SKM-1 (cell line): ENCODE results near the gene KLK1.

ENCODE experiments used
- DNase-seq: peaks from one replicate; lab custom pipeline; 2025; ENCODE audit not compliant: unreplicated experiment; lab: John Stamatoyannopoulos, UW

KLK1 gene

DNA sequence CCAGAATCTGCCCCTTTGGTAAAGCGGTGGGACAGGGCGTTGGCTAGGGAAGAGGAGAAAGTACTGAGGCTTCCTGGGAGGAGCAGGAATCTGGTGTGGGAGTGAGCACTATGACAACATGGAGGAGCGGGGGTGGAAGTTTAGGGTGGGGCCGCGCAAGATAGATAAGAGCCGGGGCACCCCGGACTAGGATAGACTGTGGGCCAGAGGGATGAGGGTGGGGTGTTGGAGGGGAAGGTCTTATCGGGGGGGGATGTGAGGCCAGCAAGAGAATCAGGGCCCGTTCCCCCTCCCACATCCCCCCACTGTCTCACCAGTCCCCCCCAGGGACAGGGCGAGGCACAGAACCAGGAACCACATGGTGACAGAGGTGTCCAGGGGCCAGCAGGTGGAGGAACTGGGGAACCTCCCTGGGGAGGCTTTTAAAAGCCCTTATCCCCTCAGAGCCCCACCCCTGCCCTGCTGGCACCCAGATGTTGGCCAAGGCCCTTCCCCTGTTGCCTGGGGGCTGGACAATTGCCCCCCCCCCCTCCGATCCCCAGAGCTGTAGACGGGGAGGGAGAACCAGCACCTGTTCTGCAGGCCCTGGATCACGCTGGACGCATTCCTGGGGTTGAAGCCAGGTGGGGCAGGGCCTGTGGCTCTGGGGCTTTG is at the start of gene KLK1:
Gene KLK1, minus strand, starts transcription at position 399 of the 654 bp plus-strand sequence. Its CDS starts 39 bp downstream, at position 360.
- no peak for DNase-seq

DNA sequence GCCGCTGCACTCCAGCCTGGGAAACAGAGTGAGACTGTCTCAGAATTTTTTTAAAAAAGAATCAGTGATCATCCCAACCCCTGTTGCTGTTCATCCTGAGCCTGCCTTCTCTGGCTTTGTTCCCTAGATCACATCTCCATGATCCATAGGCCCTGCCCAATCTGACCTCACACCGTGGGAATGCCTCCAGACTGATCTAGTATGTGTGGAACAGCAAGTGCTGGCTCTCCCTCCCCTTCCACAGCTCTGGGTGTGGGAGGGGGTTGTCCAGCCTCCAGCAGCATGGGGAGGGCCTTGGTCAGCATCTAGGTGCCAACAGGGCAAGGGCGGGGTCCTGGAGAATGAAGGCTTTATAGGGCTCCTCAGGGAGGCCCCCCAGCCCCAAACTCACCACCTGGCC is 49.5 kb upstream of the KLK1 start, which contains the start of gene KLK2:
Gene KLK2, plus strand, starts transcription at position 384 of the 400 bp plus-strand sequence. CDS start 35 bp downstream, outside the sequence.
- DNase-seq, result no peak

DNA sequence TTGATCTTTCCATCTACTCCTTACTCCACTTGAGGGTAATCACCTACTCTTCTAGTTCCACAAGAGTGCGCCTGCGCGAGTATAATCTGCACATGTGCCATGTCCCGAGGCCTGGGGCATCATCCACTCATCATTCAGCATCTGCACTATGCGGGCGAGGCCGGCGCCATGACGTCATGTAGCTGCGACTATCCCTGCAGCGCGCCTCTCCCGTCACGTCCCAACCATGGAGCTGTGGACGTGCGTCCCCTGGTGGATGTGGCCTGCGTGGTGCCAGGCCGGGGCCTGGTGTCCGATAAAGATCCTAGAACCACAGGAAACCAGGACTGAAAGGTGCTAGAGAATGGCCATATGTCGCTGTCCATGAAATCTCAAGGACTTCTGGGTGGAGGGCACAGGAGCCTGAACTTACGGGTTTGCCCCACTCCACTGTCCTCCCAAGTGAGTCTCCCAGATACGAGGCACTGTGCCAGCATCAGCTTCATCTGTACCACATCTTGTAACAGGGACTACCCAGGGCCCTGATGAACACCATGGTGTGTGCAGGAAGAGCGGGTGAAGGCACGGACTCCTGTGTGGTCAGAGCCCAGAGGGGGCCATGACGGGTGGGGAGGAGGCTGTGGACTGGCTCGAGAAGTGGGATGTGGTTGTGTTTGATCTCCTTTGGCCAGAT is 47.0 kb upstream of the KLK1 start:
- DNase-seq, result no peak

DNA sequence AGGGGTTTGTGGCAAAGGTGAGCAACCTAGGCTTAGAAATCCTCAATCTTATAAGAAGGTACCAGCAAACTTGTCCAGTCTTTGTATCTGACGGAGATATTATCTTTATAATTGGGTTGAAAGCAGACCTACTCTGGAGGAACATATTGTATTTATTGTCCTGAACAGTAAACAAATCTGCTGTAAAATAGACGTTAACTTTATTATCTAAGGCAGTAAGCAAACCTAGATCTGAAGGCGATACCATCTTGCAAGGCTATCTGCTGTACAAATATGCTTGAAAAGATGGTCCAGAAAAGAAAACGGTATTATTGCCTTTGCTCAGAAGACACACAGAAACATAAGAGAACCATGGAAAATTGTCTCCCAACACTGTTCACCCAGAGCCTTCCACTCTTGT is 45.9 kb upstream of the KLK1 start:
- DNase-seq, result no peak

DNA sequence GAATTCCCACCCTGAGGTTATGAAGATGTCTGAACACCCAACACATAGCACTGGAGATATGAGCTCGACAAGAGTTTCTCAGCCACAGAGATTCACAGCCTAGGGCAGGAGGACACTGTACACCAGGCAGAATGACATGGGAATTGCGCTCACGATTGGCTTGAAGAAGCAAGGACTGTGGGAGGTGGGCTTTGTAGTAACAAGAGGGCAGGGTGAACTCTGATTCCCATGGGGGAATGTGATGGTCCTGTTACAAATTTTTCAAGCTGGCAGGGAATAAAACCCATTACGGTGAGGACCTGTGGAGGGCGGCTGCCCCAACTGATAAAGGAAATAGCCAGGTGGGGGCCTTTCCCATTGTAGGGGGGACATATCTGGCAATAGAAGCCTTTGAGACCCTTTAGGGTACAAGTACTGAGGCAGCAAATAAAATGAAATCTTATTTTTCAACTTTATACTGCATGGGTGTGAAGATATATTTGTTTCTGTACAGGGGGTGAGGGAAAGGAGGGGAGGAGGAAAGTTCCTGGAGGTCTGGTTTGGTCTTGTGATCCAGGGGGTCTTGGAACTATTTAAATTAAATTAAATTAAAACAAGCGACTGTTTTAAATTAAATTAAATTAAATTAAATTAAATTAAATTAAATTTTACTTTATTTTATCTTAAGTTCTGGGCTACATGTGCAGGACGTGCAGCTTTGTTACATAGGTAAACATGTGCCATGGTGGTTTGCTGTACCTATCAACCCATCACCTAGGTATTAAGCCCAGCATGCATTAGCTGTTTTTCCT is 38.1 kb upstream of the KLK1 start:
- DNase-seq, result no peak

DNA sequence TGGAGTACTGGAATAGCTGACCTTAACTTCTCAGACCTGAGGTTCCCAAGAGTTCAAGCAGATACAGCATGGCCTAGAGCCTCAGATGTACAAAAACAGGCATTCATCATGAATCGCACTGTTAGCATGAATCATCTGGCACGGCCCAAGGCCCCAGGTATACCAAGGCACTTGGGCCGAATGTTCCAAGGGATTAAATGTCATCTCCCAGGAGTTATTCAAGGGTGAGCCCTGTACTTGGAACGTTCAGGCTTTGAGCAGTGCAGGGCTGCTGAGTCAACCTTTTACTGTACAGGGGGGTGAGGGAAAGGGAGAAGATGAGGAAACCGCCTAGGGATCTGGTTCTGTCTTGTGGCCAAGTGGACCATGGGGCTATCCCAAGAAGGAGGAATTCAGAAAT is 37.4 kb upstream of the KLK1 start:
- no peak for DNase-seq

DNA sequence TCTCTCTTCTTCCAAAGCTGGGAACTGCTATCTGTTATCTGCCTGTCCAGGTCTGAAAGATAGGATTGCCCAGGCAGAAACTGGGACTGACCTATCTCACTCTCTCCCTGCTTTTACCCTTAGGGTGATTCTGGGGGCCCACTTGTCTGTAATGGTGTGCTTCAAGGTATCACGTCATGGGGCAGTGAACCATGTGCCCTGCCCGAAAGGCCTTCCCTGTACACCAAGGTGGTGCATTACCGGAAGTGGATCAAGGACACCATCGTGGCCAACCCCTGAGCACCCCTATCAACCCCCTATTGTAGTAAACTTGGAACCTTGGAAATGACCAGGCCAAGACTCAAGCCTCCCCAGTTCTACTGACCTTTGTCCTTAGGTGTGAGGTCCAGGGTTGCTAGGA is 36.3 kb upstream of the KLK1 start:
- no peak for DNase-seq

DNA sequence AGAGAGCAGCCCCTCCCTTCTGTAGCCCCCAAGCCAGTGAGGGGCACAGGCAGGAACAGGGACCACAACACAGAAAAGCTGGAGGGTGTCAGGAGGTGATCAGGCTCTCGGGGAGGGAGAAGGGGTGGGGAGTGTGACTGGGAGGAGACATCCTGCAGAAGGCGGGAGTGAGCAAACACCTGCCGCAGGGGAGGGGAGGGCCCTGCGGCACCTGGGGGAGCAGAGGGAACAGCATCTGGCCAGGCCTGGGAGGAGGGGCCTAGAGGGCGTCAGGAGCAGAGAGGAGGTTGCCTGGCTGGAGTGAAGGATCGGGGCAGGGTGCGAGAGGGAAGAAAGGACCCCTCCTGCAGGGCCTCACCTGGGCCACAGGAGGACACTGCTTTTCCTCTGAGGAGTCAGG is 35.3 kb upstream of the KLK1 start:
- DNase-seq, result no peak

DNA sequence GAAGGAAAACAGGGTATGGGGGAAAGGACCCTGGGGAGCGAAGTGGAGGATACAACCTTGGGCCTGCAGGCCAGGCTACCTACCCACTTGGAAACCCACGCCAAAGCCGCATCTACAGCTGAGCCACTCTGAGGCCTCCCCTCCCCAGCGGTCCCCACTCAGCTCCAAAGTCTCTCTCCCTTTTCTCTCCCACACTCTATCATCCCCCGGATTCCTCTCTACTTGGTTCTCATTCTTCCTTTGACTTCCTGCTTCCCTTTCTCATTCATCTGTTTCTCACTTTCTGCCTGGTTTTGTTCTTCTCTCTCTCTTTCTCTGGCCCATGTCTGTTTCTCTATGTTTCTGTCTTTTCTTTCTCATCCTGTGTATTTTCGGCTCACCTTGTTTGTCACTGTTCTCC is 33.8 kb upstream of the KLK1 start:
- DNase-seq, result no peak

DNA sequence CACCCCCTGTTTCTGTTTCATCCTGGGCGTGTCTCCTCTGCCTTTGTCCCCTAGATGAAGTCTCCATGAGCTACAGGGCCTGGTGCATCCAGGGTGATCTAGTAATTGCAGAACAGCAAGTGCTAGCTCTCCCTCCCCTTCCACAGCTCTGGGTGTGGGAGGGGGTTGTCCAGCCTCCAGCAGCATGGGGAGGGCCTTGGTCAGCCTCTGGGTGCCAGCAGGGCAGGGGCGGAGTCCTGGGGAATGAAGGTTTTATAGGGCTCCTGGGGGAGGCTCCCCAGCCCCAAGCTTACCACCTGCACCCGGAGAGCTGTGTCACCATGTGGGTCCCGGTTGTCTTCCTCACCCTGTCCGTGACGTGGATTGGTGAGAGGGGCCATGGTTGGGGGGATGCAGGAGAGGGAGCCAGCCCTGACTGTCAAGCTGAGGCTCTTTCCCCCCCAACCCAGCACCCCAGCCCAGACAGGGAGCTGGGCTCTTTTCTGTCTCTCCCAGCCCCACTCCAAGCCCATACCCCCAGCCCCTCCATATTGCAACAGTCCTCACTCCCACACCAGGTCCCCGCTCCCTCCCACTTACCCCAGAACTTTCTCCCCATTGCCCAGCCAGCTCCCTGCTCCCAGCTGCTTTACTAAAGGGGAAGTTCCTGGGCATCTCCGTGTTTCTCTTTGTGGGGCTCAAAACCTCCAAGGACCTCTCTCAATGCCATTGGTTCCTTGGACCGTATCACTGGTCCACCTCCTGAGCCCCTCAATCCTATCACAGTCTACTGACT is 31.2 kb upstream of the KLK1 start, which contains the start of gene KLK3:
Gene KLK3, plus strand, starts transcription at position 280 of the 775 bp plus-strand sequence. Its CDS starts 41 bp downstream, at position 321.
- no peak for DNase-seq

DNA sequence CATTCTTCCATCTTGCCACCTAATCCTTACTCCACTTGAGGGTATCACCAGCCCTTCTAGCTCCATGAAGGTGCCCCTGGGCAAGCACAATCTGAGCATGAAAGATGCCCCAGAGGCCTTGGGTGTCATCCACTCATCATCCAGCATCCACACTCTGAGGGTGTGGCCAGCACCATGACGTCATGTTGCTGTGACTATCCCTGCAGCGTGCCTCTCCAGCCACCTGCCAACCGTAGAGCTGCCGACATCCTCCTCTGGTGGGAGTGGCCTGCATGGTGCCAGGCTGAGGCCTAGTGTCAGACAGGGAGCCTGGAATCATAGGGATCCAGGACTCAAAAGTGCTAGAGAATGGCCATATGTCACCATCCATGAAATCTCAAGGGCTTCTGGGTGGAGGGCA is 28.0 kb upstream of the KLK1 start:
- DNase-seq, result no peak

DNA sequence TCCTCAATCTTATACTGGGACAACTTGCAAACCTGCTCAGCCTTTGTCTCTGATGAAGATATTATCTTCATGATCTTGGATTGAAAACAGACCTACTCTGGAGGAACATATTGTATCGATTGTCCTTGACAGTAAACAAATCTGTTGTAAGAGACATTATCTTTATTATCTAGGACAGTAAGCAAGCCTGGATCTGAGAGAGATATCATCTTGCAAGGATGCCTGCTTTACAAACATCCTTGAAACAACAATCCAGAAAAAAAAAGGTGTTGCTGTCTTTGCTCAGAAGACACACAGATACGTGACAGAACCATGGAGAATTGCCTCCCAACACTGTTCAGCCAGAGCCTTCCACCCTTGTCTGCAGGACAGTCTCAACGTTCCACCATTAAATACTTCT is 27.2 kb upstream of the KLK1 start:
- no peak for DNase-seq

DNA sequence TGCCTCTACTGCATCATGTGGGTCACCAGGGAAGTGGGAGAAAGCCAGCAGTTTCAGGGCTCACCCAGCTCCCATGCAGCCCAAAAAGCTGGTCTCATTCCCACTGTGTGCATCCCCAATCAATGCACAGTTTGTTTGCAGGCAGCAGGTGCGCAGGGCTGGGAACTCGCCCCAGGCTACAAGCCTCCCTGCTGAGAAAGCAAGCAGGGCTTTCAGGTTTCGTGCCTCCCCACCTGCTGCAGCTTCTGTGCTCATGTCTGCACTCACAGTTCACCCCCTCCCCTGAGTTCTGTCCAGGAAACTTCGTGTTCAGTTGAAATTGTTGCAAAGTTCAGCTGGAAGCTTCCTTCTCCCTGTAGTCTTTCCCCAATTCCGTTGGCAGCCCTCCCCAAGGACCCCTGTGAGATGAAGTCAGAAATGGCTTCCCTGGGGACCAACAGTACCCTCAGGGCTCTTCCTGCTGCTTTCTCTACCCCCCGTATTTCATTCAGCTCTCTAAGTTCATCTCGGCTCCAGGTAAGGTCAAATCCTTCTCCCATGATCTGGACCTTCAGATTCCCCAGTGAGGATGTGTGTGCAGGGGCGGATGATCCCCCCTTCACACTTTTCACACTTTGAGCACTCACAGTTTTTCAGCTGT is 20.8 kb upstream of the KLK1 start:
- DNase-seq, result no peak

DNA sequence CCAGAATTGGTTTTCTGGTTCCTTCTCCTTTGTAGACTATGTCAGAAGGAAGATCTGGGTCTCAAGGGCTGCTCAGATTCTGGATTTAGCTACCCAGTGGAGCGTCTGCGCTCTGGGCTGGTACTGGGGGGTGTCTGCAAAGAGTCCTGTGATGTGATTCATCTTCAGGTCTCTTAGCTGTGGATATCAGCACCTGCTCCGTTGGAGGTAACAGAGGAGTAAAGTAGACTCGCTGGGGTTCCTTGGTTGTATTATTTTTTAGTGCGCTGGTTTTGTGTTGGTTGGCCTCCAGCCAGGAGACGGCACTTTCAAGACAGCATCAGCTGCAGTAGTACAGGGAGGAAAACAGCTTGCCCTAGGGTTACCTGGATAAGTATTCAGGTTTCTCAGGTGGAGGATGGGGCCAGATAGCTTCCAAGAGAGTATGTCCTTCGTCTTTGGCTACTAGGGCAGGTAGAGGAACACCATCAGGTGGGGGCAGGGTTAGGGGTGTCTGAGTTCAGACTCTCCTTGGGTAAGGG is 20.2 kb upstream of the KLK1 start:
- no peak for DNase-seq

DNA sequence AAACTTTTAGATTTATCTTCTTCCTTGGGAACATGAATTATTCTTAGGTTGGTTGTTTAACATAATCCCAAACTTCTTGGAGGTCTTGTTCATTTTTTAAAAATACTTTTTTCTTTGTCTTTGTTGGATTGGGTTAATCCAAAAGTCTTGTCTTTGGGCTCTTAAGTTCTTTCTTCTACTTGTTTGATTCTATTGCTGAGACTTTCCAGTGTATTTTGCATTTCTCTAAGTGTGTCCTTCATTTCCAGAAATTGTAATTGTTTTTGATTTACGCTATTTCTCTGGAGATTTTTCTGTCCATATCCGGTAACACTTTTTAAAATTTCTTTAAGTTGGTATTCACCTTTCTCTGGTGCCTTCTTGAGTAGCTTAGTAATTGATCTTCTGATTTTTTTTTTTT is 19.6 kb upstream of the KLK1 start:
- no peak for DNase-seq

DNA sequence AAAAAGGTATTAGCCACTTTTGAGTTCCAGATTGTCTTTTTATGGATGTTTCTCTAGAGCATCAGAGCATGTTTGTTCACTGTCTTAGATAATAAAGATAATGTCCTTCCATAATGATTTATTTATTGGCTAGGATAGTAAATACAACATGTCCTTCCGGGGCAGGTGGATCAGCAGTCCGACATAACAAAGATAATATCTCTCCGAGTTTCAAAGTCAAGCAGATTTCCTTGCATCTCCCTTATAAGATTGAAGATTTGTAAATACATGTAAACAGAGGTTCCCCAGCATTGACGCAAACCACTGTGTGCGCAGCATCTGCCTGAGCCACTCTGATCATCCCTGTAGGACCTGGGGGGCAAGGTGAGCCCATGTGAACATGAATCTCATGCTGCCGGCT is 18.5 kb upstream of the KLK1 start:
- DNase-seq, result no peak

DNA sequence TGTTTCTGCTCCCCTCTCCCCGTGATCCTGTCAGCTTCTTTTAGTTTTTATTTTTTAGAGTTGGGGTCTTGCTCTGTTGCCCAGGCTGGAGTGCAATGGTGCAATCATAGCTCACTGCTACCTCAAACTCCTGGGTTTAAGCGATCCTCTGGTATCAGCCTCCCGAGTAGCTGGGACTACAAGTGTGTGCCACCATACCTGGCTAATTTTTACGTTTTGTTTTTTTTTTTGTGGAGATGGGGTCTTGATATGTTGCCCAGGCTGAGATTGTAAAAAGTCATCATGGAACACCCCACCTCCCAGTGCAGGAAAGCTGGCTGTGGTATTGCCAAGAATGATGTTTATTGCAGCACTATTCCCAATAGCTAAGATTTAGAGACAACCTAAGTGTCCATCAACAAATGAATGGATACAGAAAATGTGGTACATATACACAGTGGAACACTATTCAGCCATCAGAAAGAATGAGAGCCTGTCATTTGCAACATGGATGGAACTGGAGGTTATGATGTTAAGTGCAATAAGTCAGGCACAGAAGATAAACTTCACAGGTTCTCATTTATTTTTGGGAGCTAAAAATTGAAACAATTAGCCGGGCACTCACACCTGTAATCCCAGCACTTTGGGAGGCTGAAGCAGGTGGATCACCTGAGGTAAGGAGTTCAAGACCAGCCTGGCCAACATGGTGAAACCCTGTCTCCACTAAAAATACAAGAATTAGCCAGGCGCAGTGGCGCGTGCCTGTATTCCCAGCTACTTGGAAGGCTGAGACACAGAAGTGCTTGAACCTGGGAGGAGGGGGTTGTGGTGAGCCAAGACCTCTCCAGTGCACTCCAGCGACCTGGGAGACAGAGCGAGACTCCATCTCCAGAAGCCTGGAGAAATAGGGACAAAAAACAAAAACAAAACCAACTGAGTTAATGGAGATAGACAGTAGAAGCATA is 16.4 kb upstream of the KLK1 start:
- no peak for DNase-seq

DNA sequence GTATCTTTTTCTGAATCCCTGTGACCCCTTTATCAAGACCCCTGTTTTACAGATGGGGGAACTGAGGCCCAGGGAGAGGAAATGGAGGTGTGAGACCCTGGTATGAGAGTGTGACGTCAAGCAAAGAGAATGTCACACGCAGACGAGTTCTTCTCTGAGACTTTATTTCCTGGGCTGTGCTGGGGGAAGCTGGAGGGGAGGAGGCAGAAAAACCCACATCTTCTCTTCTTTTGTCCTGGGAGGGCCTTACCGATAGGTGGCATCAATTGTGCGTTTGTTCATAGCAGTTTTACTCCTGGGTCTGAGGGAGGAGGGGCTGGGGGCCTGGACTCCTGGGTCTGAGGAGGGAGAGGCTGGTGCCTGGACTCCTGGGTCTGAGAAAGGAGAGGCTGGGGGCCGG is 14.7 kb upstream of the KLK1 start:
- DNase-seq, result no peak

DNA sequence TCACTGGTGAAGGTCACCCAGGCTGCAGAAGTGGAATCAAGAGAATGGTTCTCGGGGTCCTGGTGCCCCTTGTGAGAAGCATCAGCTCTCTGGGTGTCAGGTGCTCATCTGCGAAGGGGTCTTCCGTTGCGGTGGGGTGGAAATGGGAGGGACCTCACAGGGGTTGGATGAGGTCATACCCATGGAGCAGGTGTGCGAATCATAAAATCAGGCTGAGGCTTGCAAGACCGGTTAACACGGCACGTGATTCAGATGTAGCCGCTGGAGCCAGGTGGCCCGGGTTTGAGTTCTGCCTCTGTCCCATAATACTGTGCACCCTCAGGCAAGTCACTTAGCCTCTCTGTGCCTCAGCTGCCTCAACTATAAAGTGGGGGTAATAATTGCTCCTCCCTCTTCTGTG is 13.7 kb upstream of the KLK1 start:
- DNase-seq, result no peak
